Liver (tissue), 9 donors: ENCODE measurements around the gene FREM3. TPM values are rescaled to one million over a fixed set of nuclear protein-coding genes. Genes with fewer than 3 reads are reported as not detected.

Experiments used
- DNase-seq: peaks from one replicate; pipeline ENCODE4 v3.0.0-alpha.2; 2017; ENCODE audit warnings: low spot score
- H3K27ac ChIP-seq, 2 donors: one replicate each; pipeline ENCODE4 v1.7.0; 2013; ENCODE audit warnings: inconsistent platforms in 2 of 2, low read length in 2 of 2, control low read depth in 1 of 2, low read depth in 1 of 2, mild to moderate bottlenecking in 1 of 2
- H3K27me3 ChIP-seq, 4 donors: one replicate each; pipeline versions ENCODE4 v1.6.1 to v1.7.0; 2013; ENCODE audit warnings: low read length in 3 of 4, inconsistent platforms in 1 of 4, mild to moderate bottlenecking in 1 of 4, moderate library complexity in 1 of 4; ENCODE audit not compliant: control insufficient read depth in 4 of 4, insufficient read depth in 4 of 4
- H3K36me3 ChIP-seq, 4 donors: one replicate each; pipeline versions ENCODE4 v1.6.1 to v1.7.0; 2013; ENCODE audit warnings: low read length in 3 of 4, mild to moderate bottlenecking in 3 of 4, low read depth in 1 of 4, moderate library complexity in 1 of 4; ENCODE audit not compliant: control insufficient read depth in 4 of 4, insufficient read depth in 3 of 4
- H3K4me1 ChIP-seq, 4 donors: one replicate each; pipeline versions ENCODE4 v1.6.1 to v1.7.0; 2013; ENCODE audit warnings: low read length in 3 of 4, mild to moderate bottlenecking in 3 of 4, moderate library complexity in 1 of 4; ENCODE audit not compliant: control insufficient read depth in 4 of 4, insufficient read depth in 4 of 4
- H3K4me3 ChIP-seq, 3 donors: one replicate each; pipeline versions ENCODE4 v1.6.1 to v1.7.0; 2013; ENCODE audit warnings: low read length in 3 of 3, control low read depth in 1 of 3, low read depth in 1 of 3, mild to moderate bottlenecking in 1 of 3
- H3K9ac ChIP-seq, 2 donors: one replicate each; pipeline ENCODE4 v1.7.0; 2013; ENCODE audit warnings: low read length in 2 of 2, mild to moderate bottlenecking in 2 of 2, moderate library complexity in 2 of 2, control low read depth in 1 of 2, low read depth in 1 of 2
- H3K9me3 ChIP-seq, 4 donors: one replicate each; pipeline versions ENCODE4 v1.6.1 to v1.7.0; 2013; ENCODE audit warnings: low read length in 3 of 4; ENCODE audit not compliant: control insufficient read depth in 4 of 4
- EGR1 ChIP-seq, 2 donors: IDR thresholded peaks; 2 replicates each; pipeline ENCODE4 v1.6.1; 2016 to 2018; ENCODE audit warnings: antibody characterized with exemption in 2 of 2, low read depth in 2 of 2
- FOXA1 ChIP-seq: IDR thresholded peaks from 2 replicates; pipeline ENCODE4 v1.6.1; 2016; ENCODE audit warnings: antibody characterized with exemption
- FOXA2 ChIP-seq: IDR thresholded peaks from 2 replicates; pipeline ENCODE4 v1.6.1; 2016; ENCODE audit warnings: antibody characterized with exemption
- GABPA ChIP-seq, 2 donors: IDR thresholded peaks in 1 of 2; conservative IDR thresholded peaks in 1 of 2; 2 replicates each; pipeline ENCODE4 v1.6.1; 2016; ENCODE audit warnings: antibody characterized with exemption in 2 of 2, mild to moderate bottlenecking in 1 of 2, moderate library complexity in 1 of 2
- HNF4A ChIP-seq, 2 donors: conservative IDR thresholded peaks; 2 replicates each; pipeline ENCODE4 v1.6.1; 2016; ENCODE audit warnings: antibody characterized with exemption in 2 of 2, mild to moderate bottlenecking in 2 of 2
- HNF4G ChIP-seq: IDR thresholded peaks from 2 replicates; pipeline ENCODE4 v1.6.1; 2016; ENCODE audit warnings: antibody characterized with exemption
- JUND ChIP-seq, 2 donors: IDR thresholded peaks; 2 replicates each; pipeline ENCODE4 v1.6.1; 2016; ENCODE audit warnings: antibody characterized with exemption in 2 of 2
- RAD21 ChIP-seq, 2 donors: IDR thresholded peaks; 2 replicates each; pipeline ENCODE4 v1.6.1; 2016; ENCODE audit warnings: antibody characterized with exemption in 2 of 2, mild to moderate bottlenecking in 2 of 2
- RXRA ChIP-seq, 2 donors: IDR thresholded peaks; 2 replicates each; pipeline ENCODE4 v1.6.1; 2017 to 2018; ENCODE audit warnings: antibody characterized with exemption in 2 of 2, mild to moderate bottlenecking in 1 of 2
- TAF1 ChIP-seq: conservative IDR thresholded peaks from 2 replicates; pipeline ENCODE4 v1.6.1; 2016; ENCODE audit warnings: antibody characterized with exemption, mild to moderate bottlenecking
- YY1 ChIP-seq: IDR thresholded peaks from 2 replicates; pipeline ENCODE4 v1.6.1; 2016; ENCODE audit warnings: antibody characterized with exemption, mild to moderate bottlenecking
- WGBS: extraction: QIAGEN DNeasy Blood & Tissue Kit; methylation state at CpG from one replicate; pipeline ENCODE4 v1.1.7; 2013; 5-methylcytosine and 5-hydroxymethylcytosine counted together
- polyA plus RNA-seq, 2 donors: library from polyadenylated mRNA; stranded (reverse) in 1 of 2; unstranded in 1 of 2; fragments of 200-250 nt in 1 of 2; fragments of >200 nt in 1 of 2; fragmentation: Nextera tagmentation in 1 of 2; extraction: Ambion mirVana in 1 of 2; gene quantifications; one replicate each; pipeline versions ENCODE4 v1.2.1 to v1.2.3, GENCODE V29; 2013 to 2015
- total RNA-seq, 2 donors: library from RNA; depleted of rRNA; stranded (reverse); fragments of >200 nt; gene quantifications; one replicate each; pipeline ENCODE4 v1.2.3, GENCODE V29; 2014
- TF ChIP-seq, protein P1 (sequence below): IDR thresholded peaks from 2 replicates; pipeline ENCODE4 v1.6.1; 2016; ENCODE audit warnings: antibody characterized with exemption
- TF ChIP-seq, protein P2 (sequence below): IDR thresholded peaks from 2 replicates; pipeline ENCODE4 v1.6.1; 2016; ENCODE audit warnings: antibody characterized with exemption, mild to moderate bottlenecking
- TF ChIP-seq, protein P3 (sequence below): IDR thresholded peaks from 2 replicates; pipeline ENCODE4 v1.6.1; 2016; ENCODE audit warnings: antibody characterized with exemption
- TF ChIP-seq, protein P4 (sequence below): IDR thresholded peaks from 2 replicates; pipeline ENCODE4 v1.6.1; 2016; ENCODE audit warnings: antibody characterized with exemption
- TF ChIP-seq, protein P5 (sequence below): fragments of 150-350 bp; IDR thresholded peaks from 2 replicates; pipeline ENCODE4 v1.5.1; 2017; ENCODE audit warnings: improper control_type of control experiment, low read depth, low read length; ENCODE audit not compliant: missing input control
- donor health status: healthy.
- donor health status: healthy.
- donor health status: healthy.
- donor health status: healthy.
- donor health status: healthy.

The FREM3 gene
- total and polyA plus RNA-seq, 4 donors: not detected

DNA sequence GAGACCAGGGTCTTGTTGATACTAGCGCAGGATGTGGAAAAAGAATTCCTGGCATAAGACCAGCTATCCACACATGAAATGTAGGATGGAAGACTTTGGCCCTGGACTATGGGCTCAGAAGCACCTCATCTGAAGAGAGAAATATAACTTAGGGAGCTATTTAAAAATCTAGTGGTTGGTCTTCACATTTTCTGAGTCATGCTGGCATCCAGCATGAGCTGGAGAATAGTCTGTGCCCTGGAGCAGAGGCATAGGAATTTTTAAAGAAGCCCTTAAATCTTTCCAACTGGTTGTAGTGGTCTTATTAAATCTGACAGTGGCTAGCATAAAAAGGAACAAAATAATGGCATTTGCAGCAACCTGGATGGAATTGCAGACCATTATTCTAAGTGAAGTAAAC lies 100.6 kb downstream of the FREM3 start:
- H3K9me3 ChIP-seq: no peaks in the 10 kb centered on the region
- no peaks in the 10 kb centered on the region for H3K36me3 ChIP-seq
- H3K27ac ChIP-seq: no peak overlapping the region
- no peaks in the 10 kb centered on the region for H3K27me3 ChIP-seq
- TF ChIP-seq, protein P1, sequence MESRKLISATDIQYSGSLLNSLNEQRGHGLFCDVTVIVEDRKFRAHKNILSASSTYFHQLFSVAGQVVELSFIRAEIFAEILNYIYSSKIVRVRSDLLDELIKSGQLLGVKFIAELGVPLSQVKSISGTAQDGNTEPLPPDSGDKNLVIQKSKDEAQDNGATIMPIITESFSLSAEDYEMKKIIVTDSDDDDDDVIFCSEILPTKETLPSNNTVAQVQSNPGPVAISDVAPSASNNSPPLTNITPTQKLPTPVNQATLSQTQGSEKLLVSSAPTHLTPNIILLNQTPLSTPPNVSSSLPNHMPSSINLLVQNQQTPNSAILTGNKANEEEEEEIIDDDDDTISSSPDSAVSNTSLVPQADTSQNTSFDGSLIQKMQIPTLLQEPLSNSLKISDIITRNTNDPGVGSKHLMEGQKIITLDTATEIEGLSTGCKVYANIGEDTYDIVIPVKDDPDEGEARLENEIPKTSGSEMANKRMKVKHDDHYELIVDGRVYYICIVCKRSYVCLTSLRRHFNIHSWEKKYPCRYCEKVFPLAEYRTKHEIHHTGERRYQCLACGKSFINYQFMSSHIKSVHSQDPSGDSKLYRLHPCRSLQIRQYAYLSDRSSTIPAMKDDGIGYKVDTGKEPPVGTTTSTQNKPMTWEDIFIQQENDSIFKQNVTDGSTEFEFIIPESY: no peak
- TF ChIP-seq FOXA2 (no peak), RAD21 (IDR thresholded peaks at IDR 0.05) (no peak), HNF4G (no peak), FOXA1 (no peak), HNF4A (conservative IDR thresholded peaks at IDR 0.05) (no peak), YY1 (no peak), RXRA (IDR thresholded peaks at IDR 0.05) (no peak)
- TF ChIP-seq, protein P2, sequence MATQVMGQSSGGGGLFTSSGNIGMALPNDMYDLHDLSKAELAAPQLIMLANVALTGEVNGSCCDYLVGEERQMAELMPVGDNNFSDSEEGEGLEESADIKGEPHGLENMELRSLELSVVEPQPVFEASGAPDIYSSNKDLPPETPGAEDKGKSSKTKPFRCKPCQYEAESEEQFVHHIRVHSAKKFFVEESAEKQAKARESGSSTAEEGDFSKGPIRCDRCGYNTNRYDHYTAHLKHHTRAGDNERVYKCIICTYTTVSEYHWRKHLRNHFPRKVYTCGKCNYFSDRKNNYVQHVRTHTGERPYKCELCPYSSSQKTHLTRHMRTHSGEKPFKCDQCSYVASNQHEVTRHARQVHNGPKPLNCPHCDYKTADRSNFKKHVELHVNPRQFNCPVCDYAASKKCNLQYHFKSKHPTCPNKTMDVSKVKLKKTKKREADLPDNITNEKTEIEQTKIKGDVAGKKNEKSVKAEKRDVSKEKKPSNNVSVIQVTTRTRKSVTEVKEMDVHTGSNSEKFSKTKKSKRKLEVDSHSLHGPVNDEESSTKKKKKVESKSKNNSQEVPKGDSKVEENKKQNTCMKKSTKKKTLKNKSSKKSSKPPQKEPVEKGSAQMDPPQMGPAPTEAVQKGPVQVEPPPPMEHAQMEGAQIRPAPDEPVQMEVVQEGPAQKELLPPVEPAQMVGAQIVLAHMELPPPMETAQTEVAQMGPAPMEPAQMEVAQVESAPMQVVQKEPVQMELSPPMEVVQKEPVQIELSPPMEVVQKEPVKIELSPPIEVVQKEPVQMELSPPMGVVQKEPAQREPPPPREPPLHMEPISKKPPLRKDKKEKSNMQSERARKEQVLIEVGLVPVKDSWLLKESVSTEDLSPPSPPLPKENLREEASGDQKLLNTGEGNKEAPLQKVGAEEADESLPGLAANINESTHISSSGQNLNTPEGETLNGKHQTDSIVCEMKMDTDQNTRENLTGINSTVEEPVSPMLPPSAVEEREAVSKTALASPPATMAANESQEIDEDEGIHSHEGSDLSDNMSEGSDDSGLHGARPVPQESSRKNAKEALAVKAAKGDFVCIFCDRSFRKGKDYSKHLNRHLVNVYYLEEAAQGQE: no peak
- H3K4me3 ChIP-seq: no peak overlapping the region
- H3K4me1 ChIP-seq: no peaks in the 10 kb centered on the region
- 97% methylated on average over 1 of the region's 1 CpG for WGBS
- no peak for DNase-seq
- no peak overlapping the region for H3K9ac ChIP-seq

DNA sequence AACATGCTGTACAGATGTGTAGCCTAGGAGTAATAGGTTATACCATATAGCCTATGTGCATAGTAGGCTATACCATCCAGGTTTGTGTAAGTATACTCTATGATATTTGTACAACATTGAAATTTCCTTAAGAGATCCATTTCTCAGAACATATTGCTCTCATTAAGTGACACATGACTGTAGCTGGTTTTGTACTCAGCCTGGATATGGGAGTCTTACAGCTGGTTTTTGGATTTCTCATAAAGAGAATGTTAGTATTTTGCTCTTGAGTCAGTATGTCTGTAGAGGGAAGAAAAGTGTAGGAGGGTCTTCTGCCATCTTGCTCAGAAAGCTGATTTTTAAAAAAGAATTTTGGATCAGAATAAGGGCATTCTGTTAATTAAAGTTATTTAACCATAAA lies 101.7 kb downstream of the FREM3 start:
- no peak overlapping the region for H3K9ac ChIP-seq
- TF ChIP-seq FOXA2: no peak
- TF ChIP-seq GABPA (IDR thresholded peaks at IDR 0.05 in 1 of 2, conservative IDR thresholded peaks at IDR 0.05 in 1 of 2): no peak
- H3K36me3 ChIP-seq: no peaks in the 10 kb centered on the region
- H3K4me3 ChIP-seq: no peak overlapping the region
- no peak overlapping the region for H3K27ac ChIP-seq
- no peak for DNase-seq
- no peaks in the 10 kb centered on the region for H3K27me3 ChIP-seq
- no peaks in the 10 kb centered on the region for H3K9me3 ChIP-seq
- H3K4me1 ChIP-seq: no peaks in the 10 kb centered on the region

DNA sequence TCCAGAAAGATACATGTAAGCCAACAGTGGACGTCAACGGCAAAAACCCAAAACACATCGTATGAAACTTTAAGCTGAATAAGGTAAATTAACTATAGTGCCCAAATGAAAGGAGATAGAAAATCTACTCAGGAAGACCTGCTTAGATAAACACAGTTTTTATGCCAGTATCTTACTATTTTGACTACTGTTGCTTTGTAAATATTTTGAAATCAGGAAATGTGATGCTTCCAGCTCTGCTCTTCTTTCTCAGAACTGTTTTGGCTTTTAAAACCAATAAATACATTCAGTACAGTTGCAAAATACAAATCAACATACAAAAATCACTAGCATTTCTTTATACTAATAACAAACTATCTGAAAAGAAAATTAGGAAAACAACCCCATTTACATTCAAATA lies 103.2 kb downstream of the FREM3 start:
- Histone ChIP-seq H3K4me1 (no peaks in the 10 kb centered on the region), H3K9me3 (no peaks in the 10 kb centered on the region), H3K4me3 (no peak overlapping the region), H3K36me3 (no peaks in the 10 kb centered on the region), H3K27ac (no peak overlapping the region), H3K27me3 (no peaks in the 10 kb centered on the region), H3K9ac (no peak overlapping the region)
- 91% methylated on average over 3 of the region's 3 CpGs for WGBS
- no peak for TF ChIP-seq JUND (IDR thresholded peaks at IDR 0.05)
- no peak for TF ChIP-seq RXRA (IDR thresholded peaks at IDR 0.05)
- no peak for TF ChIP-seq HNF4A (conservative IDR thresholded peaks at IDR 0.05)
- no peak for TF ChIP-seq FOXA2
- TF ChIP-seq TAF1: no peak
- no peak for TF ChIP-seq FOXA1
- TF ChIP-seq YY1: no peak
- TF ChIP-seq, protein P3, sequence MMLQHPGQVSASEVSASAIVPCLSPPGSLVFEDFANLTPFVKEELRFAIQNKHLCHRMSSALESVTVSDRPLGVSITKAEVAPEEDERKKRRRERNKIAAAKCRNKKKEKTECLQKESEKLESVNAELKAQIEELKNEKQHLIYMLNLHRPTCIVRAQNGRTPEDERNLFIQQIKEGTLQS: no peak
- TF ChIP-seq, protein P2: no peak
- no peak for TF ChIP-seq RAD21 (IDR thresholded peaks at IDR 0.05)
- TF ChIP-seq EGR1 (IDR thresholded peaks at IDR 0.05; ENCODE audit: low read depth in 2 of 2): no peak
- no peak for TF ChIP-seq HNF4G
- TF ChIP-seq, protein P4, sequence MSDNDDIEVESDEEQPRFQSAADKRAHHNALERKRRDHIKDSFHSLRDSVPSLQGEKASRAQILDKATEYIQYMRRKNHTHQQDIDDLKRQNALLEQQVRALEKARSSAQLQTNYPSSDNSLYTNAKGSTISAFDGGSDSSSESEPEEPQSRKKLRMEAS: no peak
- TF ChIP-seq, protein P5, sequence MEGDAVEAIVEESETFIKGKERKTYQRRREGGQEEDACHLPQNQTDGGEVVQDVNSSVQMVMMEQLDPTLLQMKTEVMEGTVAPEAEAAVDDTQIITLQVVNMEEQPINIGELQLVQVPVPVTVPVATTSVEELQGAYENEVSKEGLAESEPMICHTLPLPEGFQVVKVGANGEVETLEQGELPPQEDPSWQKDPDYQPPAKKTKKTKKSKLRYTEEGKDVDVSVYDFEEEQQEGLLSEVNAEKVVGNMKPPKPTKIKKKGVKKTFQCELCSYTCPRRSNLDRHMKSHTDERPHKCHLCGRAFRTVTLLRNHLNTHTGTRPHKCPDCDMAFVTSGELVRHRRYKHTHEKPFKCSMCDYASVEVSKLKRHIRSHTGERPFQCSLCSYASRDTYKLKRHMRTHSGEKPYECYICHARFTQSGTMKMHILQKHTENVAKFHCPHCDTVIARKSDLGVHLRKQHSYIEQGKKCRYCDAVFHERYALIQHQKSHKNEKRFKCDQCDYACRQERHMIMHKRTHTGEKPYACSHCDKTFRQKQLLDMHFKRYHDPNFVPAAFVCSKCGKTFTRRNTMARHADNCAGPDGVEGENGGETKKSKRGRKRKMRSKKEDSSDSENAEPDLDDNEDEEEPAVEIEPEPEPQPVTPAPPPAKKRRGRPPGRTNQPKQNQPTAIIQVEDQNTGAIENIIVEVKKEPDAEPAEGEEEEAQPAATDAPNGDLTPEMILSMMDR: no peak
- no peak for DNase-seq
